GM19099 (cell line): ENCODE results near the gene NFATC3.

Experiments used
- POLR2A ChIP-seq: IDR thresholded peaks from 3 replicates; pipeline ENCODE4 v1.6.1; 2011; ENCODE audit warnings: low read depth; ENCODE audit not compliant: insufficient read length; ENCODE audit errors: extremely low read depth

The NFATC3 gene

GRCh38 chr16:68186877-68187276, 101.7 kb downstream of the NFATC3 start:
- no peak for TF ChIP-seq POLR2A

GRCh38 chr16:68187505-68187904, 102.3 kb downstream of the NFATC3 start:
- TF ChIP-seq POLR2A: no peak

- TF ChIP-seq POLR2A: no peak
These were observed 103.0 kb downstream of the NFATC3 start for GRCh38 chr16:68188170-68188569.

- no peak for TF ChIP-seq POLR2A
These were observed 104.9 kb downstream of the NFATC3 start for GRCh38 chr16:68190081-68190480.

- no peak for TF ChIP-seq POLR2A
These were observed 105.8 kb downstream of the NFATC3 start for GRCh38 chr16:68190736-68191510.

- no peak for TF ChIP-seq POLR2A
These were observed 109.1 kb downstream of the NFATC3 start for GRCh38 chr16:68194251-68194650.

- no peak for TF ChIP-seq POLR2A
These were observed 112.1 kb downstream of the NFATC3 start for GRCh38 chr16:68197250-68197649.

- no peak for TF ChIP-seq POLR2A
These were observed 115.1 kb downstream of the NFATC3 start for GRCh38 chr16:68200088-68200783.

- TF ChIP-seq POLR2A: no peak
These were observed 116.9 kb downstream of the NFATC3 start for GRCh38 chr16:68202091-68202519.

- TF ChIP-seq POLR2A: no peak
These were observed 121.1 kb downstream of the NFATC3 start for GRCh38 chr16:68206245-68206644.

GRCh38 chr16:68214726-68215125, 129.6 kb downstream of the NFATC3 start:
- TF ChIP-seq POLR2A: no peak

GRCh38 chr16:68215302-68215701, 130.1 kb downstream of the NFATC3 start:
- no peak for TF ChIP-seq POLR2A

- no peak for TF ChIP-seq POLR2A
These were observed 131.1 kb downstream of the NFATC3 start for GRCh38 chr16:68216240-68216639.

- TF ChIP-seq POLR2A: no peak
These were observed 132.3 kb downstream of the NFATC3 start for GRCh38 chr16:68217506-68217905.

- no peak for TF ChIP-seq POLR2A
These were observed 134.7 kb downstream of the NFATC3 start for GRCh38 chr16:68219725-68220351.

GRCh38 chr16:68223072-68223471, 137.9 kb downstream of the NFATC3 start:
- no peak for TF ChIP-seq POLR2A
